ENCODE measurements around the gene ITPR1. TPM values are rescaled to one million over a fixed set of nuclear protein-coding genes. Genes with fewer than 3 reads are reported as not detected.

Gene ITPR1
- total RNA-seq, 1 experiment from 2014 or later, result 7.5 TPM

- POLR2A ChIA-PET, result interaction anchor here (0.7 kb wide), 1 partner anchor 19 kb away, joined by 3 read pairs; no protein-coding TSS in a partner anchor
- BruUV-seq (replicated peaks), result no TSS peak
- no peak overlapping the region for H3K27ac Mint-ChIP-seq (ENCODE audit: low read depth, unreplicated experiment)
These were observed 270.6 kb downstream of the ITPR1 start for GRCh38 chr3:4763604-4764247.

GRCh38 chr3:4765212-4765611, 272.1 kb downstream of the ITPR1 start:
- peaks cover 21% of the 10 kb centered on the region for H3K9me3 Mint-ChIP-seq (ENCODE audit: unreplicated experiment)

More at GRCh38 chr3:4763604-4764247, 270.6 kb downstream of the ITPR1 start:
- CTCF ChIA-PET, result interaction anchor here (0.5 kb wide), 1 partner anchor 32 kb away, joined by 7 read pairs; no protein-coding TSS in a partner anchor
- intact Hi-C loops (cut with micrococcal nuclease), result no loop called here
- no peaks in the 10 kb centered on the region for H3K4me1 Mint-ChIP-seq (ENCODE audit: insufficient read depth, unreplicated experiment)
- no peak for TF ChIP-seq CTCF (IDR thresholded peaks at IDR 0.05; ENCODE audit: unreplicated experiment)
- H3K4me3 Mint-ChIP-seq (ENCODE audit: unreplicated experiment), result no peak overlapping the region
- H3K9me3 Mint-ChIP-seq (ENCODE audit: unreplicated experiment), result peaks cover 21% of the 10 kb centered on the region
- no peaks in the 10 kb centered on the region for H3K36me3 Mint-ChIP-seq (ENCODE audit: insufficient read depth, unreplicated experiment)
- DNase-seq (ENCODE audit: unreplicated experiment), result no peak
- H3K27me3 Mint-ChIP-seq (ENCODE audit: insufficient read depth, unreplicated experiment), result no peaks in the 10 kb centered on the region

GRCh38 chr3:4766263-4766662, 273.1 kb downstream of the ITPR1 start:
- Mint-ChIP-seq H3K27me3 (ENCODE audit: insufficient read depth, unreplicated experiment) (no peaks in the 10 kb centered on the region), H3K4me3 (ENCODE audit: unreplicated experiment) (no peak overlapping the region), H3K4me1 (ENCODE audit: insufficient read depth, unreplicated experiment) (no peaks in the 10 kb centered on the region), H3K9me3 (ENCODE audit: unreplicated experiment) (peaks cover 21% of the 10 kb centered on the region), H3K27ac (ENCODE audit: low read depth, unreplicated experiment) (no peak overlapping the region), H3K36me3 (ENCODE audit: insufficient read depth, unreplicated experiment) (no peaks in the 10 kb centered on the region)
- ChIA-PET POLR2A (interaction anchor here (0.7 to 2.8 kb wide), 3 partner anchors 12 to 60 kb away, joined by 3 to 13 read pairs (median 3); no protein-coding TSS in a partner anchor), CTCF (interaction anchor here (0.8 to 1.2 kb wide), 2 partner anchors 10 to 248 kb away, joined by 3 to 4 read pairs; no protein-coding TSS in a partner anchor)
- intact Hi-C loops (cut with micrococcal nuclease), result no loop called here
- no peak for DNase-seq (ENCODE audit: unreplicated experiment)
- no peak for TF ChIP-seq CTCF (IDR thresholded peaks at IDR 0.05; ENCODE audit: unreplicated experiment)
- no TSS peak for BruUV-seq (replicated peaks)

More at GRCh38 chr3:4765212-4765611, 272.1 kb downstream of the ITPR1 start:
- DNase-seq (ENCODE audit: unreplicated experiment), result no peak
- H3K4me3 Mint-ChIP-seq (ENCODE audit: unreplicated experiment), result no peak overlapping the region
- ChIA-PET POLR2A (interaction anchor here (0.6 to 2.8 kb wide), 2 partner anchors 13 to 218 kb away, joined by 3 to 13 read pairs; no protein-coding TSS in a partner anchor), CTCF (interaction anchor here (0.6 to 0.9 kb wide), 2 partner anchors 216 to 293 kb away, joined by 3 to 5 read pairs; no protein-coding TSS in a partner anchor)
- no peak for TF ChIP-seq CTCF (IDR thresholded peaks at IDR 0.05; ENCODE audit: unreplicated experiment)
- no peak overlapping the region for H3K27ac Mint-ChIP-seq (ENCODE audit: low read depth, unreplicated experiment)
- intact Hi-C loops (cut with micrococcal nuclease), result no loop called here
- H3K27me3 Mint-ChIP-seq (ENCODE audit: insufficient read depth, unreplicated experiment), result no peaks in the 10 kb centered on the region
- H3K4me1 Mint-ChIP-seq (ENCODE audit: insufficient read depth, unreplicated experiment), result no peaks in the 10 kb centered on the region
- no TSS peak for BruUV-seq (replicated peaks)
- no peaks in the 10 kb centered on the region for H3K36me3 Mint-ChIP-seq (ENCODE audit: insufficient read depth, unreplicated experiment)

- Mint-ChIP-seq H3K9me3 (ENCODE audit: unreplicated experiment) (peaks cover 21% of the 10 kb centered on the region), H3K36me3 (ENCODE audit: insufficient read depth, unreplicated experiment) (no peaks in the 10 kb centered on the region), H3K4me3 (ENCODE audit: unreplicated experiment) (no peak overlapping the region), H3K4me1 (ENCODE audit: insufficient read depth, unreplicated experiment) (no peaks in the 10 kb centered on the region), H3K27ac (ENCODE audit: low read depth, unreplicated experiment) (no peak overlapping the region), H3K27me3 (ENCODE audit: insufficient read depth, unreplicated experiment) (no peaks in the 10 kb centered on the region)
- intact Hi-C loops (cut with micrococcal nuclease), result no loop called here
- no peak for DNase-seq (ENCODE audit: unreplicated experiment)
- no TSS peak for BruUV-seq (replicated peaks)
- no peak for TF ChIP-seq CTCF (IDR thresholded peaks at IDR 0.05; ENCODE audit: unreplicated experiment)
- POLR2A ChIA-PET, result interaction anchor here (1.3 to 2.8 kb wide), 2 partner anchors 8 to 11 kb away, joined by 3 to 13 read pairs; no protein-coding TSS in a partner anchor
- CTCF ChIA-PET, result interaction anchor here (0.6 to 1.2 kb wide), 4 partner anchors 11 to 247 kb away, joined by 3 to 4 read pairs (median 4); no protein-coding TSS in a partner anchor
These were observed 273.8 kb downstream of the ITPR1 start for GRCh38 chr3:4766716-4767499.
